G401 (cell line): ENCODE results near the gene SMU1. TPM values are rescaled to one million over a fixed set of nuclear protein-coding genes. Genes with fewer than 3 reads are reported as not detected.

ENCODE experiments used
- DNase-seq: peaks from one replicate; pipeline ENCODE4 v3.0.0-alpha.2; 2015; ENCODE audit warnings: low spot score
- in situ Hi-C: cut with HindIII; loops from 2 replicates; pipeline ENCODE4 v1.10.0; 2016; ENCODE audit warnings: low sequenced_read_pairs, mixed read lengths
- total RNA-seq: library from RNA; depleted of rRNA; stranded (reverse); fragments of >200 nt; shearing (Covaris generic); gene quantifications from 2 replicates; pipeline ENCODE4 v1.2.3, GENCODE V29; 2014

SMU1 gene
- total RNA-seq, 1 experiment from 2014 or later, result 49.4 TPM

- in situ Hi-C loops, result no loop called here
- DNase-seq, result no peak
Observed at GRCh38 chr9:33065157-33066076, 11.1 kb downstream of the SMU1 start.

- DNase-seq, result no peak
- in situ Hi-C loops, result no loop called here
Observed at GRCh38 chr9:33051144-33051543, 25.3 kb downstream of the SMU1 start.

GRCh38 chr9:33049680-33050361 lies 26.7 kb downstream of the SMU1 start:
- no peak for DNase-seq
- in situ Hi-C loops, result no loop called here

GRCh38 chr9:33048054-33048465 lies 28.4 kb downstream of the SMU1 start:
- in situ Hi-C loops, result no loop called here
- no peak for DNase-seq

GRCh38 chr9:33046061-33046460 lies 30.4 kb downstream of the SMU1 start:
- in situ Hi-C loops, result no loop called here
- no peak for DNase-seq

GRCh38 chr9:33044677-33045282 lies 31.7 kb downstream of the SMU1 start:
- DNase-seq, result peak; percentile 73
- in situ Hi-C loops, result no loop called here

- in situ Hi-C loops, result no loop called here
- peak; percentile 93 for DNase-seq
Observed at GRCh38 chr9:33044162-33044673, 32.3 kb downstream of the SMU1 start.

- no peak for DNase-seq
- in situ Hi-C loops, result no loop called here
Observed at GRCh38 chr9:33043671-33044070, 32.8 kb downstream of the SMU1 start.

GRCh38 chr9:33042473-33042872 lies 34.0 kb downstream of the SMU1 start:
- DNase-seq, result no peak
- in situ Hi-C loops, result no loop called here

- in situ Hi-C loops, result no loop called here
- no peak for DNase-seq
Observed at GRCh38 chr9:33041432-33042188, 34.9 kb downstream of the SMU1 start.

- in situ Hi-C loops, result no loop called here
- no peak for DNase-seq
Observed at GRCh38 chr9:33040792-33041431, 35.6 kb downstream of the SMU1 start.

GRCh38 chr9:33032865-33033264 lies 43.6 kb downstream of the SMU1 start:
- in situ Hi-C loops, result no loop called here

GRCh38 chr9:33032292-33032691 lies 44.2 kb downstream of the SMU1 start:
- no peak for DNase-seq
- in situ Hi-C loops, result no loop called here

More at GRCh38 chr9:33032865-33033264, 43.6 kb downstream of the SMU1 start:
- no peak for DNase-seq

GRCh38 chr9:33030285-33030684 lies 46.2 kb downstream of the SMU1 start:
- in situ Hi-C loops, result no loop called here
- DNase-seq, result no peak

GRCh38 chr9:33029231-33029786 lies 47.2 kb downstream of the SMU1 start:
- no peak for DNase-seq
- in situ Hi-C loops, result no loop called here

- in situ Hi-C loops, result no loop called here
- DNase-seq, result peak; percentile 50
Observed at GRCh38 chr9:33025572-33026342, 50.7 kb downstream of the SMU1 start.

- in situ Hi-C loops, result no loop called here
- peak; percentile 94 for DNase-seq
Observed at GRCh38 chr9:33024966-33025571, 51.4 kb downstream of the SMU1 start, which contains the start of gene DNAJA1. Gene DNAJA1 (plus strand): TSS chr9:33025273. CDS start chr9:33026485, 1,212 bp downstream.
